T-helper 2 cell treated with Interferon-gamma antibody and Interleukin-4, amounts not matched to agents 100 ng/mL and 5 ng/mL, for 36 hours (primary cell): Measurements from ENCODE around the gene HOXD13. TPM values are rescaled to one million over a fixed set of nuclear protein-coding genes. Genes with fewer than 3 reads are reported as not detected.

Experiments used
- intact Hi-C: fragments of 100-400 bp; cut with micrococcal nuclease; formaldehyde crosslinking; loops from one replicate; pipeline ENCODE4 v1.15.1; 2023
- total RNA-seq: library from RNA; stranded (reverse); gene quantifications from 2 replicates; pipeline ENCODE4 v1.2.3, GENCODE V29; 2022

HOXD13 gene
- total RNA-seq, 1 donor from 2014 or later = not detected

DNA sequence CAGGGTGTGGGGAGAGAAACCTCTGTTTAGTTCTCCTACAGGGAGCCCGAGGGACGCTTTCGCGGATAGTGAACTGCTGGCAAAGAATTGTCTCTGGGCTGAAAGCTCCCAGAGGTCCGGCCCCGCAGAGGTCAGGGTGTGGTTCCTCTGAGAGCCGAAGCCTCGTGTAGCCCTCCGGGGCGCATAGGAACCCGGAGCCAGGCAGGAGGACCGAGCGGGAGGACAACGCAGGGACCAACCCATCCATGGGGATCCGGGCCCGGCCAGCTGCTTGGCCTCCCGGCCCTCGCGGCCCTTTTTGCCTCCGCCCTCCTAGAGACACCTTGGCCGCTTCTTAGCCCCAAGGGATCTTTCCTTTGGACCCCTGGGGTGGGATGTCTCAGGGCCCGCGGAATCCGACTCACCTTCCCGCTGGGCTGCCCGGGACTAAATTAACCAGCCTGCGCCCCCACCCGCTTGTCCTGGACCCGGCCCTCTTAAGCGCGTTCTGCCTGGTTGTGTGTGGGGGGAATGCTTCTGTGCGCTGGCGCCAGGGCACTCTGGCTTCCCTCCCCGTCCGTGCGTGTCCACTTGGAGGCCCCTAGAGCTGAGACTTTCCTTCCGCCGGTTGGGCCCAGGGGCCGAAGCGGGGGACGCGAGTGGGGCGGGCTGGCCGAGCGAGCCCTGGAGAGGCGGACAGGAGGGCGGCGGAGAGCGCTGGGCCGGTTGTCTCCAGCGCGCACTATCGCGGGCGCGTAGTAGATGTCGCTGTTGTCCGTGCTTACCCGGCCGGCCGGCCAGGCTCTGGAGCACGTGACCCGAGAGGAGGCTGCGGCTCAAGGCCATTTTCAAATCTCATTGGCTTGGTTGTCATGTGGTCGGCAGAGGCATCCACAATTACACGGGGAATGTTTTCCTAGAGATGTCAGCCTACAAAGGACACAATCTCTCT lies 23.6 kb downstream of the HOXD13 start, which contains the start of gene HOXD10:
Gene HOXD10, plus strand, starts transcription at position 896 of the 931 bp plus-strand sequence. CDS start 56 bp downstream, outside the sequence.
- intact Hi-C loops = no loop called here

DNA sequence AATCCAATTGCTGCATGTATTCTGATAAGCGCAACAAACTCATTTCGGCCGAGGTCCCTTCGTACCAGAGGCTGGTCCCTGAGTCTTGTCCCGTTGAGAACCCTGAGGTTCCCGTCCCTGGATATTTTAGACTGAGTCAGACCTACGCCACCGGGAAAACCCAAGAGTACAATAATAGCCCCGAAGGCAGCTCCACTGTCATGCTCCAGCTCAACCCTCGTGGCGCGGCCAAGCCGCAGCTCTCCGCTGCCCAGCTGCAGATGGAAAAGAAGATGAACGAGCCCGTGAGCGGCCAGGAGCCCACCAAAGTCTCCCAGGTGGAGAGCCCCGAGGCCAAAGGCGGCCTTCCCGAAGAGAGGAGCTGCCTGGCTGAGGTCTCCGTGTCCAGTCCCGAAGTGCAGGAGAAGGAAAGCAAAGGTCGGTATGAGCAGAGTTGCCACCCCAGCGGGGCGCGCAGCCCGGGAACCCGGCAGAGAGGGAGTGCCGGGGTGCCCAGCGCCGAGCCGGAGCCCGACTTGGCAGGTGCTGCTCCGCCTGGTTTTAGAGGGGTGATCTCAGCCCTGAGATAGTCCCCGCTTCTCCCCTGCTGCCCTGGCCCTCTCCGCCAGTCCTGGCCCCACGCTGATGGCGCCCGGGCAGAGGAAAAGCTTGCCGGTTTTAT lies 24.8 kb downstream of the HOXD13 start:
- intact Hi-C loops = no loop called here

DNA sequence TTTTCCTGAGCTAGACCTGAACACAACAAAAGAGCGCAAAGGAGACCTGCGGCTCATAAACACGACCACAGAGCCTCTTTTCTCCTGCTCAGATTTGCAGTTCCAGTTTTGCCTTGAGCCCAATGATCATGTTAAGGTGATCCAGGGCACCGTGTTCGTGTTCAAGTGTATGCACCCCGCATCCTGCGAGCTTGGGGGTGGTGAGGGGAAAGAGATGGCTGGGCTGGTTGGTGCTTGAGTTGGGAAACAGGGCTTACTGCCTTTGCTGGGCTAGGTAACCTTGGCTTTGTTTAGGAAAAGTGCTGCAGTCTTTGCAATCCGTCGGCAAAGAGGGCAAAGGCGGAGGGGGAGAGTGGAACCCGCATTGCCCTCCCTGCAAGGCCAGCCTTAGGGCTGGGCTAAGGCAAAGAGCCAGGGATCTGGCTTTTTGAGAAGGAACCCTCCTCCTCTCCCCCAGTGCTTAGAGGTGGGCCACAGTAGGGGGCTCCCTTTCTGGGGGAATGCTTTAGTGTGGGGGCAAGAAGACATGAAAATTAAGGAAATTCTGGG lies 25.4 kb downstream of the HOXD13 start:
- intact Hi-C loops = no loop called here

DNA sequence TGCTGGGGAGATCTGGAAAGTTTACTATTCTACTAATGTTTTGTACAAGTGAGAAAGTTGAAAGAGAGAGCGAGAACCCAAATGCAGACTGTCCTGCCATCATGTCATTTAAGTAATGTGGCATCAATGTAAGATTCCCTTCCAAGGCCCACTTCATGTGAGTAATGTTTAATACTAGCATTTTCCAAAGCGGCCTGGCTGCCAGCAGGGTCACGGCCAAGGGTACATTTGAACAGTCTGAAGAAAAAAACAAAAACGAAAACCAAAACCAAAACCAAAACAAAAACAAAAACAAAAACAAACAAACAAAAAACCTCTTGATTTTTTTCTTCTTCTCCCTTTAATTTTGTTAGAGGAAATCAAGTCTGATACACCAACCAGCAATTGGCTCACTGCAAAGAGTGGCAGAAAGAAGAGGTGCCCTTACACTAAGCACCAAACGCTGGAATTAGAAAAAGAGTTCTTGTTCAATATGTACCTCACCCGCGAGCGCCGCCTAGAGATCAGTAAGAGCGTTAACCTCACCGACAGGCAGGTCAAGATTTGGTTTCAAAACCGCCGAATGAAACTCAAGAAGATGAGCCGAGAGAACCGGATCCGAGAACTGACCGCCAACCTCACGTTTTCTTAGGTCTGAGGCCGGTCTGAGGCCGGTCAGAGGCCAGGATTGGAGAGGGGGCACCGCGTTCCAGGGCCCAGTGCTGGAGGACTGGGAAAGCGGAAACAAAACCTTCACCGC lies 26.2 kb downstream of the HOXD13 start:
- intact Hi-C loops = no loop called here

DNA sequence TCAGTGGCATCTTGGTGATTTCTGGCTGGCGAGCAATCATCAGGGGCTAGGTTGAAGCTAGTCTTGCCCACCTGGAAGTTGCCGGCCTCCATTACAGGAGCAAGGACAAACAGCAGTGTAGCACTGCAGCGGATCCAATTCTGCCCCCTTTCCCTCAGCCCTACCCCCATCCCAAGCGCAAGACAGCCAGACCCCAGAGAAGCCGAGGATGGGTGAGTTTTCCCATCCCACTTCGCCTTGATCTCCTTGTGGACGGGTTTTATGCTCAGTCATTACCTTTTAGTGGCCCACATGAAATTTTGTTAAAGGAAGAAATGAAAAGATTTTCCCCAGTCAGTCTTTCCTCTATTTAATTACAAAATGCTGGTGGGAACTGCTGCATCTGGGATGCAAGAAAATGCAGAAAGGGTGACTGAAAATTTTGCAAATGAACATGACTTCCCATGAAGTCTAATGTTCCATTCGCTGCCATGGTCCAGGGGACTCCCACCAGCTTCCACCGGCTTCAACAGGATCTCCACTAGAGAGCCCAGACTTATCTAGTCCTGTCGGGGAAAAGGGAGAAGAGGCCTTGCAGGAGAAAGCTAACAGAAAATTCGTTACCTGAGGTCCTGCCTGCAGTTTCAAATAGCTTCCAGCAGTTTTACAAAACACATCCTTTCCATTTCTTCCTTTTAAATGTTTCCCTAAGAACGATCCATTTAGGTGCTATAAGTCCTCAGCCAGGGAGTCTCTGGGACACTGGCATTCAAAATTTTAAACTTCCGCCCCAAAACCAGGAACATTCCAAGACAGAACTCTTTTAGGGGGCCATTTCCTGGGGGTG lies 28.1 kb downstream of the HOXD13 start:
- intact Hi-C loops = no loop called here

DNA sequence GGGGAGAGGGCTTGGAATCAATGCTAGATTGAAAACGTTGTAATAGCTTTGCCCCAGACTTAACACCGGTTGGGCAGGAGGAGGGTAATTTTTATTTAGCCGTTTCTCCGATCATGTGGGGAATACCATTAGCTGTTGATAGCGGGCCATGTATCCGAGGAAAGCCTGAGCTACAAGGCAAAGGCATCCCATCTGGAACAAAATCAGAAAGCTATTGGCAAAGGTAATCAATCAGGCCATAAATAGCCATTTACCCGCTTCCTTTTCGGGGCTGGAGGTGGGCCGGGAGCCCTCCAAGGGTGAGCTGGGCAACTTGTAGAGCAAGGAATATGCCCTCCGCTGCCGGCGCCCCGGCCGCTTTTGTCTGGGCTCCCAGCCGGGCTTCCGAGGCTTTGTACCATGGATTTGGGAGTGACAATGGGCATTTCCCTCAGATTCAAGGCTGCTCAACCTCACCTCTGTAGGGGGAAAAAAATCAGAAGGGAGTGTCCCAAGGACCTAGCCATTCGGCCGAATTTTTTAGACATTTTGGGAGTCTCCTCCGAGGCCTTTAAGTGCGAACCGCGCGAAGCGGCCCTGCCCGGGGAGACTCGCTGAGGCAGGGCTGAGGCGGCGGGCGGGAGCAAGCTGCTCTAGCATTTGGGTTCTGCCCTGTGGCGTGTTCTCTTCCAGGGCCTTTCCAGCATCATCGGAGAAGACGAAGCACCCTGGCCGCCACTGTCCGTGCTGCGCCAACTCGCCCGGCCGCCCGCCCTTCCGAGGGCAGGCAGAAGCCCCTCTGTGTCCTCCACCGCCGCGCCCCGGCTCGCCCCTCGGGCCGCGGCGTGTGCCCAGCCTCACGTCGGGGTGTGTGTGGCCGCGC lies 28.9 kb downstream of the HOXD13 start:
- intact Hi-C loops = loop anchor here (2.0 kb wide), 1 partner anchor 39 kb away; no protein-coding TSS in a partner anchor

DNA sequence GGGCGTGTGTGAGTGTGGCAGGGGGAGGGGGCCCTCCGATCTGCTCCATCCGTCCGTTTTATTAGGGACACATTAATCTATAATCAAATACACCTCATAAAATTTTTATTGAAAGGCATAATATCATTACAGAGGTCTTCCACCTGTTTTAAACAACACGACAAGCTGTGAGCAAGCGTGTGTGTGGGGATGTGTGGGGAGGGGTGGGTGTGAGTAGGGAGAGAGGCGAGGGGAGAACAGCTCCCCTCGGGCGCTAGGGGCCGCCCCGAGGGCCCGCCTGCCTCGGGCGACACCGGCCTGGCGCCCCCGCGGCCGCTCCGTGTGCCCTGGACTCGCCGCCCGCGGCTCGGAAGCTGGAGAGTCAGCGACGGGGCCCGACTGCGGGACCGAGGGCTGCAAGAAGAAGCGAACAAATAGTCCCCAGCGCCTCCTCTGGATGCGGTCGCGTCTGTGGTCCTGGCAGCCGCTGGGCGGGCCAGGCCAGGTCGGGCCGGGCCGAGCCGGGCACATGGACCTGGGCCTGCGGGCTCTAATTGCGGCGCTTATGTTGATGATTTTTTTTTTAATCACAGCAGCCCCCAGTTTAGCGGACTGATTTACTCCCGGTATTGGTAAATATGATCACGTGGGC lies 29.6 kb downstream of the HOXD13 start:
- intact Hi-C loops = loop anchor here (2.0 kb wide), 1 partner anchor 39 kb away; no protein-coding TSS in a partner anchor

DNA sequence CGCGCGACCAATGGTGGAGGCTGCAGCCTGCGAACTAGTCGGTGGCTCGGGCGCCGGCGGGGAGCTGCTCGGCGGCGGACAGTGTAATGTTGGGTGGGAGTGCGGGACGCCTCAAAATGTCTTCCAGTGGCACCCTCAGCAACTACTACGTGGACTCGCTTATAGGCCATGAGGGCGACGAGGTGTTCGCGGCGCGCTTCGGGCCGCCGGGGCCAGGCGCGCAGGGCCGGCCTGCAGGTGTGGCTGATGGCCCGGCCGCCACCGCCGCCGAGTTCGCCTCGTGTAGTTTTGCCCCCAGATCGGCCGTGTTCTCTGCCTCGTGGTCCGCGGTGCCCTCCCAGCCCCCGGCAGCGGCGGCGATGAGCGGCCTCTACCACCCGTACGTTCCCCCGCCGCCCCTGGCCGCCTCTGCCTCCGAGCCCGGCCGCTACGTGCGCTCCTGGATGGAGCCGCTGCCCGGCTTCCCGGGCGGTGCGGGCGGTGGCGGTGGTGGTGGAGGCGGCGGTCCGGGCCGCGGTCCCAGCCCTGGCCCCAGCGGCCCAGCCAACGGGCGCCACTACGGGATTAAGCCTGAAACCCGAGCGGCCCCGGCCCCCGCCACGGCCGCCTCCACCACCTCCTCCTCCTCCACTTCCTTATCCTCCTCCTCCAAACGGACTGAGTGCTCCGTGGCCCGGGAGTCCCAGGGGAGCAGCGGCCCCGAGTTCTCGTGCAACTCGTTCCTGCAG lies 30.3 kb downstream of the HOXD13 start, which contains the start of gene HOXD9:
Gene HOXD9, plus strand, starts transcription at position 37 of the 728 bp plus-strand sequence. Its CDS starts 50 bp downstream, at position 87.
- intact Hi-C loops = loop anchor here (2.0 kb wide), 1 partner anchor 38 kb away; no protein-coding TSS in a partner anchor

DNA sequence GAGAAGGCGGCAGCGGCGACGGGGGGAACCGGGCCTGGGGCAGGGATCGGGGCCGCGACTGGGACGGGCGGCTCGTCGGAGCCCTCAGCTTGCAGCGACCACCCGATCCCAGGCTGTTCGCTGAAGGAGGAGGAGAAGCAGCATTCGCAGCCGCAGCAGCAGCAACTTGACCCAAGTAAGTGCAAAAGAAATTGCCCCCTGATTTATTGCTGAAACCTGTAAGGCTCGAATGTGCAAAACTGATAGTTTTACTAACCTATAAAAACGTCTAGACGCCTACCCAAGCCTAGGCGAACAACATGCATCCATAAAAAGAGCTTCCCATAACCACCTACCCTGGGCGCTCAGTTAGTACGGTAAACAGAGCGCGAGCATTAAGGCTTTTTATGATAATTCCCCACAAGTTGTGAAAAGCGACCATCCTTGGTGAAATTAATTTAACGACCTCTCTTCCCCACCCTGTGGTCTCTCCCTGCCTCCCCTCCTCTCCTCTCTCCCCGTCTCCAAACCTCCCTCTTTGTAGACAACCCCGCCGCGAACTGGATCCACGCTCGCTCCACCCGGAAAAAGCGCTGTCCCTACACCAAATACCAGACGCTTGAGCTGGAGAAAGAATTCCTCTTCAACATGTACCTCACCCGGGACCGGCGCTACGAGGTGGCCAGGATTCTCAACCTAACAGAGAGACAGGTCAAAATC lies 31.0 kb downstream of the HOXD13 start:
- intact Hi-C loops = loop anchor here (2.0 kb wide), 1 partner anchor 37 kb away; no protein-coding TSS in a partner anchor

DNA sequence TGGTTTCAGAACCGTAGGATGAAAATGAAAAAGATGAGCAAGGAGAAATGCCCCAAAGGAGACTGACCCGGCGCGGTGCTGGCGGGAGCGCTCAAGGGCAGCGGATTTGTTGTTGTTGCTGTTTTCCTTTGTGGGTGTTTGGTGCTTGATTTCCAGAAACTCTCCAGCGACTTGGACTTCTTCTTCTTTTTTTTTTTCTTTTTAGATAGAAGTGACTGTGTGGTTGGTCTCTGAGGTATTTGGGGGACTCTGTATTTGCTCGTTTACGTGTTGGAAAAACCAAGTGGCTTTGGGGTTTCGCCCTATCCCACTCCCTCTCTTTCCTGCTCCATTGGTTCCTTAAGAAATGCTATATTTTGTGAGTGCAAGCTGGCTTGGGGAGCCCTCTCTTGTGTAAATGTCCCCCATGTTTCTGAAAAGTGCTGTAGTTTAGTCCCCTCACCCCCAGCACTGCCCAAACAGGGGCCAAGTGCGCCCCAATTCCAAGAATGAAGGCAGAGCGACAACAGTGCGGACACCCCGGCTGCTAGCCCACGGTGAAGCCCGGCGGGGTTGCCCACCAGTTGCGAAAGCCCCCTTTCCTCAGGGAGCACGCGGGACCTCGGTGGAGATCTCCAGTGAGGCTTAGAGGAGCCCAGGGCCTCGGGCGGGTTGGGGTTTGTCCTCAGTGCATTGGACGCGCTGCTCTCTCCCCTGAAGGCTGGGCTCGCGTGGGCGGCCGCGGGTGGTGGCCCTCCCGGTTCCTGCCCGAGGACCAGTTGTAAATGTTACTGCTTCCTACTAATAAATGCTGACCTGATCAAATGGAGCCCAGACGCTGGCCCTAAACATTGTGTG lies 31.8 kb downstream of the HOXD13 start:
- intact Hi-C loops = no loop called here

DNA sequence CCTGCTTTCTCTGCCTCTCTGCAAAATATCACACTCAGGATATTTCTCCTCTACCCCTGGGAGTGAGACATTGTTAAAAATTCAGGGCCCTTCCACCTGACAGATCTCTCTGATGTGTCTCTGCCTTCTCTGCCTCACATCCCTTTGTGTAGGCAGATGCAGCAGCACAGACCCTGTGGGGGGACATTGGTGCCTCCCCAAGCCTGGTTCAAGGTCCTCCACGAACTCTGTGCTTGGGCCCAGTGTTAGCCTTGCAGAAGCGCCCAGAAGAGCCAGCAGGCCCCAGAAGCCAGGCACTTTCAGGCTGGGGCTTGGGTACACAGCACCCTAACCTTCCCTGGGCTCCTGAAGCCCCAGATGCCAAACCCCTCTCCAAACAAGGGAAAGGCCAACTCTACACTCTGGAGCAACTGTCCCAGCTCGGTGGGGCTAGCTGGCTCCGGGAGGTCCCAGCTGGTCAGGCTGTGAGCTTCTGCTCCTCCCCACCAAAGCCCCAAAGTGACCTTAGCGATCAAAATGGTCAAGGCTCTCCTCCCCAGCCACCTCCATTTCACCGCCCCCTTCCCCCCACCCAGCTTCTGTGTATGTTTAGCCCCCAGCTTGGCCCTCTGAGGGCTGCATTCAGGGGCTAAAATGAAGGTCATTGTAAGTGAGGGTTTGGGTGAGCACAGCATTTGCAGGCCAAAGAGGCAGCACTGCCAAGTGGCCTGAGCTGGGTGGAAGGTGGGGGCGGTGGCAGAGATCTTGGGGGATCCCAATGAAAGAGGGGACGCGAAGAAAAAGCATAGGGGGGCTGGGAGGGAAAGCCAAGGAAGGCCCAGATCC lies 32.6 kb downstream of the HOXD13 start:
- intact Hi-C loops = no loop called here

DNA sequence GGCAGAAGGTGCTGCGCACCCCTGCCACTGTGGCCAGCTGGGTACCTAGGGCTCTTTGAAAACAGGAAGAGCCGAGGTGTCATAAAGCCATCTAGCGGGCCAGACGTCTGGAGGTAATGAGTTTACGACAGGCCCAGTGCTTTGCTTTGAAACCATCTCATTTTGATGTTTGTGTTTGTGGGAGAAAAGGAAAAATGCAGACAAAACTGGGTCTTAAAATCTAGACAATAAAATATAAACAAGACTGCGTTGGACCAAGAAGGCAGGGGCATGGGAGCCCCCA lies 33.2 kb downstream of the HOXD13 start:
- intact Hi-C loops = loop anchor here (2.0 kb wide), 2 partner anchors 429 to 1023 kb away; no protein-coding TSS in a partner anchor

DNA sequence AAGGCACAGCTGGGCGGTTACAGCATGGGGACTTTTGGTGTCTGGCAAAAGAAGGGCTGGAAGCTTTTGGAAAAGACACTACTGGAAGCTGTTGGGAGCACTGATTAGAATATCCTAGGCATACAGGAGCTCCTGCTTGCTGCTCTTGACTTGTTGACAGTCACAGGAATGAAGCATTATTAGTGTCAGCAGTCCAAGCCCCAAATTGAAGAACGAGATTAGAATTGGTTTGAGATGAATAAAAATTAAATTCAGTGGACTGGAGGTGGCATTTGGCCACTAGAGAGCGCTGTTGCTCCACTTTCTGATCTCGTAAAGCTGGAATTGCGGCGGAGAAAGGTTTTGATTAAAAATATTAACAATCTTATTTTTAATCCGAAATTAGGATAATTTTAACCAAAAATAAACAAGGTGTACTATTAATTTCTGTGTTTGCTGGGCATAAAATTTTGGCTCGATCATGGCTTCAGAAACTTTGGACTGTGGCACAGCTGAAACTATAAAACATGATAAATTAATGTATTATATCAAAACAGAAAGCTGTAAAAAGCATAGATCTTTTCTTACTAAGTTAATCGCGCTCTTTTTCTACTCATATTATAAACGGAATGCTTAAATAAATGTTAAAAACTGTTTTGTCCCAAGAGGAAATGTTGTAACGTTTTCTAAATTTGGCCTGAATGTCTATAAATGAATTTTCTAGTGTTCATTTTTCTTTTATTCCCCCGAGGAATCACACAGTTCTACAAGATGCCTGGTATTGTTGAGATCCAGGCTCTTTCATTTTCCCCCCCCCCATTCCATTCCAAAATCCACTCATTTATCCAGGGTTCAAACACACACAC lies 34.6 kb downstream of the HOXD13 start:
- intact Hi-C loops = loop anchor here (1.0 to 2.0 kb wide), 5 partner anchors 328 to 1022 kb away; no protein-coding TSS in a partner anchor

DNA sequence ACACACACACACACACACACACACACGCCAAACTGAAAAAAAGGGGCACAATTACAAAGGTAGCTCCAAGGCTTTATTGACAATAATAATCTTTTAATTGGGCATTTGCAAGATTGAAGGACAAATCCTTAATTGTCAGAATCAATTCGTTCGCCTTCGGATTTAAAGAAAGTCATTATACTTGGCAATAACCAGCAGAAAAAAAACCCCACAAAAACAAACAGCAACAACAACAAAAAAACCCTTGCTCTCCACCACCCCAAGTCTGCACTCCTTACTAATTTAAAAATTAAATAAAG lies 35.2 kb downstream of the HOXD13 start:
- intact Hi-C loops = loop anchor here (1.0 to 2.0 kb wide), 5 partner anchors 328 to 1021 kb away; no protein-coding TSS in a partner anchor
